HepG2 (cell line): ENCODE results near the gene MPIG6B. TPM values are rescaled to one million over a fixed set of nuclear protein-coding genes. Genes with fewer than 3 reads are reported as not detected.

Experiments used
- EEA1 ChIP-seq: sonication (generic); formaldehyde crosslinking; IDR thresholded peaks from 2 replicates; pipeline ENCODE4 v1.5.1; 2020; ENCODE audit warnings: mild to moderate bottlenecking, missing genetic modification reagents, borderline replicate concordance
- EHMT2 ChIP-seq: fragments of 200-600 bp; sonication (generic); IDR thresholded peaks from 2 replicates; pipeline ENCODE4 v1.7.0; 2017; ENCODE audit warnings: antibody characterized with exemption, low read depth, low read length, borderline replicate concordance
- IRX3 ChIP-seq: sonication (generic); formaldehyde crosslinking; IDR thresholded peaks from 2 replicates; pipeline ENCODE4 v1.8.1; 2023; ENCODE audit warnings: mild to moderate bottlenecking, low read depth, missing genetic modification reagents, borderline replicate concordance
- NR2F1 ChIP-seq, 2 experiments: fragments of 450-650 bp in 1 of 2; formaldehyde crosslinking in 1 of 2; IDR thresholded peaks; 2 replicates each; pipeline versions ENCODE4 v1.5.0 to v1.6.1; 2016 to 2020; ENCODE audit warnings: mild to moderate bottlenecking in 1 of 2, missing compliant biosample characterization in 1 of 2, missing genetic modification reagents in 1 of 2, moderate library complexity in 1 of 2
- PHF8 ChIP-seq: sonication (generic); formaldehyde crosslinking; IDR thresholded peaks from 2 replicates; pipeline ENCODE4 v1.5.0; 2020; ENCODE audit warnings: missing genetic modification reagents
- REL ChIP-seq: sonication (generic); formaldehyde crosslinking; conservative IDR thresholded peaks from 2 replicates; pipeline ENCODE4 v1.8.0; 2022; ENCODE audit warnings: mild to moderate bottlenecking, missing genetic modification reagents, moderate library complexity
- REST ChIP-seq, 2 experiments: IDR thresholded peaks; 2 replicates each; pipeline ENCODE4 v1.6.1; 2011 to 2012; ENCODE audit warnings: low read length in 2 of 2, borderline replicate concordance in 1 of 2, low read depth in 1 of 2, mild to moderate bottlenecking in 1 of 2, moderate library complexity in 1 of 2
- ZNF18 ChIP-seq: sonication (generic); formaldehyde crosslinking; IDR thresholded peaks from 2 replicates; pipeline ENCODE4 v1.8.0; 2022; ENCODE audit warnings: mild to moderate bottlenecking, missing genetic modification reagents; ENCODE audit not compliant: insufficient replicate concordance
- ZNF354B ChIP-seq: sonication (generic); formaldehyde crosslinking; IDR thresholded peaks from 2 replicates; pipeline ENCODE4 v1.8.0; 2022; ENCODE audit warnings: mild to moderate bottlenecking, missing genetic modification reagents
- ZNF614 ChIP-seq: IDR thresholded peaks from 2 replicates; pipeline ENCODE4 v1.6.1; 2018; ENCODE audit warnings: missing biosample characterization, missing genetic modification reagents, inconsistent platforms, borderline replicate concordance
- ZNF616 ChIP-seq: sonication (generic); formaldehyde crosslinking; IDR thresholded peaks from 2 replicates; pipeline ENCODE4 v1.5.0; 2020; ENCODE audit warnings: low read depth, mild to moderate bottlenecking, missing genetic modification reagents
- polyA plus RNA-seq, 8 experiments: library from polyadenylated mRNA; depleted of rRNA in 3 of 8; stranded (reverse) in 7 of 8; unstranded in 1 of 8; fragments of >200 nt; fragmentation: Illumina TruSeq in 4 of 8; extraction: Trizol in 4 of 8; gene quantifications; 2 replicates each; pipeline versions ENCODE4 v1.2.1 to v1.2.3, GENCODE V29; 2011 to 2016; ENCODE audit warnings: low read depth in 4 of 8, missing spikeins in 1 of 8, mixed read lengths in 1 of 8; ENCODE audit not compliant: insufficient read depth in 1 of 8
- total RNA-seq, 5 experiments: library from RNA; depleted of rRNA; stranded (reverse); fragments of >200 nt; fragmentation: Illumina TruSeq; extraction: Trizol; gene quantifications; 2 replicates each; pipeline ENCODE4 v1.2.3, GENCODE V29; 2016; ENCODE audit warnings: low read depth in 1 of 5

The MPIG6B gene
- total and polyA plus RNA-seq, 2 of the 13 experiments (the other 11 are each of a cell fraction or from before 2014, with no cell fraction given) = not detected

- TF ChIP-seq REST (IDR thresholded peaks at IDR 0.05; ENCODE audit: borderline replicate concordance in 1 of 2, low read depth in 1 of 2, low read length in 2 of 2) = no peak
- TF ChIP-seq EHMT2 = no peak
- TF ChIP-seq REL = no peak
- TF ChIP-seq ZNF614 (CRISPR knock-in tag) = no peak
- TF ChIP-seq PHF8 (CRISPR knock-in tag) = no peak
- no peak for TF ChIP-seq NR2F1 (CRISPR knock-in tag; IDR thresholded peaks at IDR 0.05)
- no peak for TF ChIP-seq ZNF616 (CRISPR knock-in tag)
- no peak for TF ChIP-seq IRX3
- no peak for TF ChIP-seq EEA1
- TF ChIP-seq ZNF18 = no peak
- TF ChIP-seq ZNF354B (CRISPR knock-in tag) = no peak
Observed at GRCh38 chr6:31718265-31718664, 4.9 kb upstream of the MPIG6B start (continued).
